NCI-H1105 (cell line): ENCODE results near the gene HES4.
"Not testable (repeated sequence)": the region's sequence is repeated elsewhere in the genome, so short reads cannot be mapped to it uniquely, and the experiment has no call there.

Source experiments
- DNase-seq: peaks from one replicate; lab custom pipeline; 2025; lab: John Stamatoyannopoulos, UW

The HES4 gene

GRCh38 chr1:1033731-1034438 is 34.0 kb upstream of the HES4 start:
- peak; percentile 41 for DNase-seq

GRCh38 chr1:1033009-1033587 is 33.2 kb upstream of the HES4 start:
- peak; percentile 96 for DNase-seq

GRCh38 chr1:1032424-1032823 is 32.5 kb upstream of the HES4 start:
- peak; percentile 36 for DNase-seq

GRCh38 chr1:1031659-1032235 is 31.9 kb upstream of the HES4 start:
- DNase-seq = no peak

- DNase-seq = not testable (repeated sequence)
Observed at GRCh38 chr1:1030867-1031658, 31.2 kb upstream of the HES4 start.

GRCh38 chr1:1027791-1028190 is 27.9 kb upstream of the HES4 start:
- DNase-seq = no peak

- no peak for DNase-seq
Observed at GRCh38 chr1:1026599-1027413, 26.9 kb upstream of the HES4 start.

- no peak for DNase-seq
Observed at GRCh38 chr1:1025730-1026129, 25.8 kb upstream of the HES4 start.

GRCh38 chr1:1024771-1025699 is 25.1 kb upstream of the HES4 start:
- DNase-seq = no peak

- no peak for DNase-seq
Observed at GRCh38 chr1:1024149-1024770, 24.4 kb upstream of the HES4 start.

GRCh38 chr1:1023700-1024099 is 23.8 kb upstream of the HES4 start:
- no peak for DNase-seq

GRCh38 chr1:1022302-1023009 is 22.6 kb upstream of the HES4 start:
- DNase-seq = no peak

- DNase-seq = no peak
Observed at GRCh38 chr1:1021920-1022259, 22.0 kb upstream of the HES4 start.

- DNase-seq = peak; percentile 39
Observed at GRCh38 chr1:1021010-1021919, 21.4 kb upstream of the HES4 start.

- peak; percentile 15 for DNase-seq
Observed at GRCh38 chr1:1020415-1021009, 20.6 kb upstream of the HES4 start.

- no peak for DNase-seq
Observed at GRCh38 chr1:1020000-1020404, 20.1 kb upstream of the HES4 start, which contains the start of gene AGRN. AGRN (plus strand) TSS chr1:1020120; CDS start chr1:1020173, 53 bp downstream.

- DNase-seq = peak; percentile 59
Observed at GRCh38 chr1:1019122-1019999, 19.5 kb upstream of the HES4 start.
